ENCODE results near the gene FBXW11.

DNA sequence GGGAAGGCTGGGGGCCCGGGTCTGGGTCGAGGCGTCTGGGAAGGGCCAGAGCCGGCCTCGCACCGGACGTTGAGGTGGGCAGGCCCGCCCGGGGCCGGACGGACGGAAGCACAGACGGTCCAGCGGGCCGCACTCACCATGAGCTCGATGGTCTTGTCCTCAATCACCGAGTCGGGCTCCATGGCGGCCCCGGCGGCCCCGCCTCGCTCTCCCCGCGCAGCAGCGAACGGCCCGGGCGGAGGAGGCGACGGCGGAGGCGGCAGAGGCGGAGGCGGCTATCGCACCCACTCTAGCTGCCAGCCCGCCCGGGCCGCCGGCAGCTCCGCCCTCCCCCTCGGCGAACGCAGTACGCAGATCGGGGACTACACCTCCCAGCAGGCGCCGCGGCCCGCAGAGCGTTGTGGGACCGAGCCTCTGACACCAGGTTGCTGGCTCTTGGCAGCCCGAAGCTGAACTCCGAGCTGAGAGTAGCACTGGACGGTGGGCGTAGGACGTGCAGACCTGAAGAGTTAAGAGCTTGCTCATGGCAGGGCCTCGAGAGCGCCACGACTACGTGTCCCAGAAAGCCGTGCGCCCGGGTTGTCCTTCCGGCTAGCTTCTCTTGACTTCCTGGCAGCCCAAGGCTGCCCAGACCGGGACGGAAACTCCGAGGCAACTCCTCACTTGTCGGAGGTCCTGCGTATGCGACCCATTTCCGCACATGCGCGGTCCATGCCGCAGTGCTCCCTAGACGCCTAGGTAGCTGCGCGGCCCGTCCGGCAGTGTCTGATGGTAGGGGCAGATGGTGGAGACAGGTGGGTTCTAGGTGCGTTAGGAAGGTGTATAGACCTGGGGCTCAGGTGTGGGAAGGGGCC is at the start of gene FBXW11:
- TF ChIP-seq, protein P1, sequence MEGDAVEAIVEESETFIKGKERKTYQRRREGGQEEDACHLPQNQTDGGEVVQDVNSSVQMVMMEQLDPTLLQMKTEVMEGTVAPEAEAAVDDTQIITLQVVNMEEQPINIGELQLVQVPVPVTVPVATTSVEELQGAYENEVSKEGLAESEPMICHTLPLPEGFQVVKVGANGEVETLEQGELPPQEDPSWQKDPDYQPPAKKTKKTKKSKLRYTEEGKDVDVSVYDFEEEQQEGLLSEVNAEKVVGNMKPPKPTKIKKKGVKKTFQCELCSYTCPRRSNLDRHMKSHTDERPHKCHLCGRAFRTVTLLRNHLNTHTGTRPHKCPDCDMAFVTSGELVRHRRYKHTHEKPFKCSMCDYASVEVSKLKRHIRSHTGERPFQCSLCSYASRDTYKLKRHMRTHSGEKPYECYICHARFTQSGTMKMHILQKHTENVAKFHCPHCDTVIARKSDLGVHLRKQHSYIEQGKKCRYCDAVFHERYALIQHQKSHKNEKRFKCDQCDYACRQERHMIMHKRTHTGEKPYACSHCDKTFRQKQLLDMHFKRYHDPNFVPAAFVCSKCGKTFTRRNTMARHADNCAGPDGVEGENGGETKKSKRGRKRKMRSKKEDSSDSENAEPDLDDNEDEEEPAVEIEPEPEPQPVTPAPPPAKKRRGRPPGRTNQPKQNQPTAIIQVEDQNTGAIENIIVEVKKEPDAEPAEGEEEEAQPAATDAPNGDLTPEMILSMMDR (IDR thresholded peaks at IDR 0.05 in 8 of 11, conservative IDR thresholded peaks at IDR 0.05 in 3 of 11) = peak in 2 of 11 experiments; percentile 9 to 26
- TF ChIP-seq POLR2AphosphoS5 (IDR thresholded peaks at IDR 0.05) = peak; percentile 97 to 99 (median 98)
- TF ChIP-seq POLR2A (IDR thresholded peaks at IDR 0.05) = peak; percentile 42 to 93 (median 54)

Data from spleen (tissue), 7 donors.